Head of caudate nucleus (tissue), 42 donors: Measurements from ENCODE around the gene TUG1.

ENCODE experiments used
- DNase-seq, 42 donors: peaks; one replicate each; pipeline versions ENCODE4 v3.0.0 to v3.0.0-alpha.2; 2020 to 2021; ENCODE audit warnings: mixed read lengths in 7 of 42
- intact Hi-C: fragments of 100-400 bp; cut with DNase I; formaldehyde crosslinking; loops from one replicate; pipeline ENCODE4 v1.15.0; 2022

Gene TUG1

GRCh38 chr22:30985561-30986208 is 16.6 kb downstream of the TUG1 start:
- DNase-seq: no peak
- intact Hi-C loops: no loop called here

- no peak for DNase-seq
- intact Hi-C loops: no loop called here
Measured at GRCh38 chr22:30989474-30989873, 20.4 kb downstream of the TUG1 start.

GRCh38 chr22:30990690-30991089 is 21.6 kb downstream of the TUG1 start:
- DNase-seq: no peak
- intact Hi-C loops: no loop called here

- intact Hi-C loops: no loop called here
- no peak for DNase-seq
Measured at GRCh38 chr22:30992565-30992964, 23.5 kb downstream of the TUG1 start.

GRCh38 chr22:30994960-30995359 is 25.9 kb downstream of the TUG1 start:
- no peak for DNase-seq
- intact Hi-C loops: no loop called here

GRCh38 chr22:30996462-30996861 is 27.4 kb downstream of the TUG1 start:
- DNase-seq: no peak
- intact Hi-C loops: no loop called here

GRCh38 chr22:30998329-30998728 is 29.3 kb downstream of the TUG1 start:
- DNase-seq: no peak
- intact Hi-C loops: no loop called here

GRCh38 chr22:31001124-31001770 is 32.2 kb downstream of the TUG1 start:
- intact Hi-C loops: no loop called here
- no peak for DNase-seq

- intact Hi-C loops: no loop called here
- no peak for DNase-seq
Measured at GRCh38 chr22:31005535-31005934, 36.5 kb downstream of the TUG1 start.

GRCh38 chr22:31019191-31019930 is 50.3 kb downstream of the TUG1 start:
- DNase-seq: no peak
- intact Hi-C loops: no loop called here

- intact Hi-C loops: no loop called here
- DNase-seq: no peak
Measured at GRCh38 chr22:31020334-31020733, 51.3 kb downstream of the TUG1 start.

- DNase-seq: no peak
- intact Hi-C loops: no loop called here
Measured at GRCh38 chr22:31022516-31022915, 53.5 kb downstream of the TUG1 start.
